Spleen (tissue), 11 donors: ENCODE measurements around the gene TENM4. TPM values are rescaled to one million over a fixed set of nuclear protein-coding genes. Genes with fewer than 3 reads are reported as not detected.

ENCODE experiments used
- DNase-seq: peaks from one replicate; pipeline ENCODE4 v3.0.0-alpha.2; 2020
- H3K27ac ChIP-seq, 8 donors: fragments of 200-600 bp; sonication (generic) in 7 of 8; 1 replicate in 4 of 8; 2 replicates in 4 of 8; pipeline versions ENCODE4 v1.5.0 to v1.8.0; 2016 to 2021; ENCODE audit warnings: inconsistent platforms in 4 of 8, mild to moderate bottlenecking in 4 of 8, moderate library complexity in 1 of 8
- H3K27me3 ChIP-seq, 7 donors: fragments of 200-600 bp; sonication (generic) in 6 of 7; replicated peaks in 1 of 7; 1 replicate in 4 of 7; 2 replicates in 3 of 7; pipeline versions ENCODE4 v1.5.0 to v1.8.0; 2016 to 2021; ENCODE audit warnings: inconsistent platforms in 3 of 7, mild to moderate bottlenecking in 1 of 7
- H3K36me3 ChIP-seq, 6 donors: fragments of 200-600 bp; sonication (generic) in 5 of 6; 1 replicate in 4 of 6; 2 replicates in 2 of 6; pipeline versions ENCODE4 v1.5.0 to v1.8.0; 2016 to 2021; ENCODE audit warnings: inconsistent platforms in 2 of 6
- H3K4me1 ChIP-seq, 6 donors: fragments of 200-600 bp; sonication (generic) in 5 of 6; 1 replicate in 3 of 6; 2 replicates in 3 of 6; pipeline versions ENCODE4 v1.5.0 to v1.8.0; 2016 to 2021; ENCODE audit warnings: inconsistent platforms in 3 of 6
- H3K4me3 ChIP-seq, 8 donors: fragments of 200-600 bp; sonication (generic) in 7 of 8; 1 replicate in 4 of 8; 2 replicates in 4 of 8; pipeline versions ENCODE4 v1.5.0 to v1.8.0; 2016 to 2021; ENCODE audit warnings: inconsistent platforms in 4 of 8, mild to moderate bottlenecking in 4 of 8, moderate library complexity in 2 of 8
- H3K9me3 ChIP-seq, 8 donors: fragments of 200-600 bp; sonication (generic) in 7 of 8; 1 replicate in 4 of 8; 2 replicates in 4 of 8; pipeline versions ENCODE4 v1.5.0 to v1.8.0; 2016 to 2021; ENCODE audit warnings: inconsistent platforms in 4 of 8
- POLR2A ChIP-seq, 3 donors: fragments of 450-650 bp; IDR thresholded peaks; one replicate each; pipeline ENCODE4 v1.5.1; 2017; ENCODE audit warnings: antibody characterized with exemption in 3 of 3, mild to moderate bottlenecking in 1 of 3
- POLR2AphosphoS5 ChIP-seq, 3 donors: sonication (generic); formaldehyde crosslinking; IDR thresholded peaks; one replicate each; pipeline ENCODE4 v1.5.1; 2017; ENCODE audit warnings: antibody characterized with exemption in 3 of 3
- WGBS, 5 donors: extraction: QIAGEN DNeasy Blood & Tissue Kit in 3 of 5; methylation state at CpG; one replicate each; pipeline versions ENCODE4 v1.1.5 to v1.1.7; 2013 to 2018; 5-methylcytosine and 5-hydroxymethylcytosine counted together
- intact Hi-C: fragments of 100-400 bp; cut with DNase I; formaldehyde crosslinking; loops from one replicate; pipeline ENCODE4 v1.15.0; 2023; ENCODE audit warnings: low total_unique reads
- polyA plus RNA-seq, 3 donors: library from polyadenylated mRNA; stranded (reverse); fragments of 200-250 nt; gene quantifications; one replicate each; pipeline ENCODE4 v1.2.1, GENCODE V29; 2013
- total RNA-seq, 7 donors: library from RNA; depleted of rRNA in 3 of 7; stranded (reverse); fragments of >200 nt in 3 of 7; fragmentation: NEBNext Ultra II Directional in 4 of 7; extraction: Animal tissue kit (Norgen Biotek cat#: 25700) in 4 of 7; gene quantifications; one replicate each; pipeline versions ENCODE4 v1.1.0 to v1.2.1, GENCODE V29; 2016 to 2021
- TF ChIP-seq, protein P1 (sequence below), 11 experiments: fragments of 200-600 bp in 7 of 11; fragments of 450-650 bp in 4 of 11; sonication (generic) in 4 of 11; IDR thresholded peaks in 8 of 11; conservative IDR thresholded peaks in 3 of 11; 1 replicate in 7 of 11; 2 replicates in 4 of 11; pipeline versions ENCODE4 v1.4.0 to v1.8.0; 2016 to 2021; ENCODE audit warnings: antibody characterized with exemption in 11 of 11, inconsistent platforms in 4 of 11, mild to moderate bottlenecking in 1 of 11
- donor health status: healthy with polysubstance abuse.
- donor health status: DM: no; HTN: no; CAD: no; lungs with moderate emphysema.
- donor health status: DM: no; HTN: no; CAD: no.
- donor health status: Bipolar disorder and iron deficiency.
- donor health status: healthy.
- donor health status: DM: no; HTN: no; CAD: no.
- donor health status: DM: yes; HTN: yes; CAD: no.

TENM4 gene
- total and polyA plus RNA-seq, 10 donors, result 0.09 to 4.5 (median 1.2) TPM

- no peak for DNase-seq
- H3K9me3 ChIP-seq, result no peaks in the 10 kb centered on the region
- no peak overlapping the region for H3K27ac ChIP-seq
- no peak overlapping the region for H3K4me3 ChIP-seq
- WGBS, 5 donors, result 85 to 91% (median 88%) methylated on average over 5 of the region's 5 CpGs
- H3K27me3 ChIP-seq, result peaks cover 0 to 15% (median 3%) of the 10 kb centered on the region in 7 donors
- H3K36me3 ChIP-seq, result no peaks in the 10 kb centered on the region
- TF ChIP-seq POLR2A (IDR thresholded peaks at IDR 0.05), result no peak
- TF ChIP-seq, protein P1, sequence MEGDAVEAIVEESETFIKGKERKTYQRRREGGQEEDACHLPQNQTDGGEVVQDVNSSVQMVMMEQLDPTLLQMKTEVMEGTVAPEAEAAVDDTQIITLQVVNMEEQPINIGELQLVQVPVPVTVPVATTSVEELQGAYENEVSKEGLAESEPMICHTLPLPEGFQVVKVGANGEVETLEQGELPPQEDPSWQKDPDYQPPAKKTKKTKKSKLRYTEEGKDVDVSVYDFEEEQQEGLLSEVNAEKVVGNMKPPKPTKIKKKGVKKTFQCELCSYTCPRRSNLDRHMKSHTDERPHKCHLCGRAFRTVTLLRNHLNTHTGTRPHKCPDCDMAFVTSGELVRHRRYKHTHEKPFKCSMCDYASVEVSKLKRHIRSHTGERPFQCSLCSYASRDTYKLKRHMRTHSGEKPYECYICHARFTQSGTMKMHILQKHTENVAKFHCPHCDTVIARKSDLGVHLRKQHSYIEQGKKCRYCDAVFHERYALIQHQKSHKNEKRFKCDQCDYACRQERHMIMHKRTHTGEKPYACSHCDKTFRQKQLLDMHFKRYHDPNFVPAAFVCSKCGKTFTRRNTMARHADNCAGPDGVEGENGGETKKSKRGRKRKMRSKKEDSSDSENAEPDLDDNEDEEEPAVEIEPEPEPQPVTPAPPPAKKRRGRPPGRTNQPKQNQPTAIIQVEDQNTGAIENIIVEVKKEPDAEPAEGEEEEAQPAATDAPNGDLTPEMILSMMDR (IDR thresholded peaks at IDR 0.05 in 8 of 11, conservative IDR thresholded peaks at IDR 0.05 in 3 of 11), result no peak
- TF ChIP-seq POLR2AphosphoS5 (IDR thresholded peaks at IDR 0.05), result no peak
- intact Hi-C loops, result no loop called here
- H3K4me1 ChIP-seq, result no peaks in the 10 kb centered on the region
These were observed 539.0 kb downstream of the TENM4 start for GRCh38 chr11:78901831-78902230.

DNA sequence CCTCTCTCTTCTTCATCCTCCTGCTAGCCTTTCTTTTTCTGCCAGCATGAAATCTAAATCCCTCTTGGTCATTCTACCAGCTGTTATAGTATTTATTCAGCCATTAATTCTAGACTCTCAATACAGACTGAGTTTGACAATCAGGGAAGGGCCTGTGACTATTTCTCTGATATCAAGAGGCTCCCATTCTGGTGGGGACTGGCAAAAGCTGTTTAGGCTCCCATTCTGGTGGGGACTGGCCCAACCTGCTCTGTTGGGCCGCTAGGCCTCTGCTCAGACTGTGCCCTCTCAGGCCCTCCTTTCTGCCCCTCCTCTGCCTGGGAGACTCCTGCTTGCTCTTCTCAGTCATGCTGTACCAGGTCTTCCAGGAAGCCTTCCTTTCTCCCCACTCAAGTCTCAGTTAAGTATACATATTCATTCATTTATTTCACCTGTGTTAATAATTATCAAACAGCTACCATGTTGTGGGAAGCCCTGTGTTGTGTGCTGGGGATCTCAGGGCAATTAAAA lies 542.5 kb downstream of the TENM4 start:
- intact Hi-C loops, result no loop called here
- 79 to 96% (median 84%) methylated on average over 1 of the region's 1 CpG for WGBS, 5 donors

DNA sequence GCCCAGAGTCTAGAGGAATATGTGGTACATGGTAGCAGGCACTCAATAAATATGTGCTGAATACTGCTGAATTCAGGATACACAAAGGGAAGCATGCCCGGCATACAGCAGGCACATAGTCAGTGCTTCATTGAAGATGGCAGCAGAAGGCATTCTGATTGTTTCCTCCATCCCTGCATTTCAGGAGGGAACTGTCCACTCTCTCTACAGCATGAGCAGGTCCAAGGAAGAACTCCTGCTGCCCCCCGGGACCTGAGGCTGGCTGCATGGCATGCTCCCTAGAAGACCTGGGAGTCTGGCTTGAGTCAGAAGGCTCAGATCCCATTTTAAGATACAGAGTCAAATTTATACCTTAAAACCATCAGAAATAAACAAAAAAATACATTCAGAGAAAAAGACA lies 546.8 kb downstream of the TENM4 start:
- Histone ChIP-seq H3K4me3 (no peak overlapping the region), H3K9me3 (no peaks in the 10 kb centered on the region), H3K4me1 (peaks cover 0 to 6% (median 0%) of the 10 kb centered on the region in 6 donors), H3K36me3 (no peaks in the 10 kb centered on the region), H3K27me3 (no peaks in the 10 kb centered on the region), H3K27ac (no peak overlapping the region)
- intact Hi-C loops, result no loop called here
- 89 to 98% (median 91%) methylated on average over 2 of the region's 2 CpGs for WGBS, 5 donors
- TF ChIP-seq POLR2A (IDR thresholded peaks at IDR 0.05), result no peak
- TF ChIP-seq, protein P1 (IDR thresholded peaks at IDR 0.05 in 8 of 11, conservative IDR thresholded peaks at IDR 0.05 in 3 of 11), result no peak
- no peak for TF ChIP-seq POLR2AphosphoS5 (IDR thresholded peaks at IDR 0.05)
- no peak for DNase-seq

More for the DNA sequence above, 542.5 kb downstream of the TENM4 start:
- Histone ChIP-seq H3K36me3 (no peaks in the 10 kb centered on the region), H3K27ac (no peak overlapping the region), H3K4me3 (no peak overlapping the region), H3K9me3 (no peaks in the 10 kb centered on the region), H3K27me3 (peaks cover 0 to 12% (median 3%) of the 10 kb centered on the region in 7 donors), H3K4me1 (peaks cover 0 to 6% (median 0%) of the 10 kb centered on the region in 6 donors)
- TF ChIP-seq POLR2A (IDR thresholded peaks at IDR 0.05) (no peak), POLR2AphosphoS5 (IDR thresholded peaks at IDR 0.05) (no peak)
- TF ChIP-seq, protein P1 (IDR thresholded peaks at IDR 0.05 in 8 of 11, conservative IDR thresholded peaks at IDR 0.05 in 3 of 11), result no peak
- no peak for DNase-seq

DNA sequence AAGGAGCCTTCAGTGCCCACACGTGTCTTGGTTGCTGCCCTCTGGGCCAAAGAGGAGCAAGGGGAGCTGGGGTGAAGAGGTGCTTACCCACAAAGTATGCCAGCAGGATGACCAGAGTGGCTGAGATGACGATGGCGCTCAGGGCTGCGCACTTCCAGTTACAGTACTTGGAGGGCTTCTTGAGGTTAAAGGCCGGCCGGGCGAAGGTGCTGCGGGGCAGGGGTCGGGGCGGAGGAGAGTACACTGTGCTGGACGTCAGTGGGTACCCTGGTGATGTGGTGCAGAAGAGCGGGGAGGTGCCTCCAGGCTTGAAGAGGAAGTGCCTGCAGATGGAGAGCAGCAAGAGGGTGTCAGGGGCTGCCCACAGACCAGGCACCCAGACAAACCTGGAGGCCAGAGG lies 551.1 kb downstream of the TENM4 start:
- Histone ChIP-seq H3K4me3 (no peak overlapping the region), H3K4me1 (no peaks in the 10 kb centered on the region), H3K27me3 (no peaks in the 10 kb centered on the region), H3K27ac (no peak overlapping the region), H3K36me3 (no peaks in the 10 kb centered on the region), H3K9me3 (no peaks in the 10 kb centered on the region)
- TF ChIP-seq POLR2AphosphoS5 (IDR thresholded peaks at IDR 0.05), result no peak
- TF ChIP-seq, protein P1 (IDR thresholded peaks at IDR 0.05 in 8 of 11, conservative IDR thresholded peaks at IDR 0.05 in 3 of 11), result no peak
- TF ChIP-seq POLR2A (IDR thresholded peaks at IDR 0.05), result no peak
- no peak for DNase-seq
- intact Hi-C loops, result no loop called here
- 86 to 94% (median 89%) methylated on average over 12 of the region's 12 CpGs for WGBS, 5 donors
